Measurements from ENCODE around the gene CFAP46. TPM values are rescaled to one million over a fixed set of nuclear protein-coding genes. Genes with fewer than 3 reads are reported as not detected.

Gene CFAP46
- total RNA-seq, 1 experiment from 2014 or later: 3.3 TPM

DNA sequence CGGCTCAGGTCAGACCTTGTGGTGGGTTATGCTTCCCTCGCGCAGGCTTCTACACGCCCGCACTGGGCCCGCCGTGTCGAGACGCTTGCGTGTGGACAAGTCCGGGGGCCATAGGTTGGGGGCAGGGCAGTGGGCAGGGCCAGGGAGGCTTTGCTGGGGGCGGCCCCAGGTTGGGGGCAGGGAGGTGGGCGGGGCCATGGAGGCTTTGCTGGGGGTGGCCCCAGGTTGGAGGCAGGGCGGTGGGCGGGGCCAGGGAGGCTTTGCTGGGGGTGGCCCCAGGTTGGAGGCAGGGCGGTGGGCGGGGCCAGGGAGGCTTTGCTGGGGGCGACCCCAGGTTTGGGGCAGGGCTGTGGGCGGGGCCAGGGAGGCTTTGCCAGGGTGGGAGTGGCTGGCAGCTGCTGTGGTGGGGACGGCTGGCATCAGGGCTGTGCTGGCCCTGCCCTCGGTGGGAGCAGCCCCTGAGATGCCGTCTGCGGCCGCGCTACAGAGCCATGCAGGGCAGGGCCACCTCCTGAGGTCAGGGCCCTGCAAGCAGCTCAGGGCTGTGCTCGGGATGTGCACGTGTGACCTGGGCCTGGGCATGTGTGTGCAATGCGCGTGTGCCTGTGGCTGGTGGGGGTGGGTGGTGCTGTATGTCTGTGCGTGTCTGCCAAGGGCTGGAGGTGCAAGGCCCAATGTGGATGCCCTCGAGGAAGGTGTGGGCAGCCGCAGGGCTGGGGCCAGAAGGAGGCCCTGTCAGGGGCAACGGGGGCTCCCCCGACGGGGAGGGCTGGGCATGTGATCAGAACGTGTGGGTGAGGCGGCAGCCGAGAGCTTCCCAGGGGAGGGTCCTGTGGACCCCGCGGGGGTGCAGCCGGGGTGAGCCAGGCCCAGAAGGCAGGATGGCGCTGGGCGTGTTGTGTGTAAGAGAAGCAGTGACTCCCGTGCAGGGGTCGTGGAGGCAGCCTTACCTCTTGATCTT is 84.0 kb downstream of the CFAP46 start:
- Mint-ChIP-seq H3K4me1 (peaks cover 2% of the 10 kb centered on the region), H3K27ac (no peak overlapping the region), H3K36me3 (no peaks in the 10 kb centered on the region), H3K27me3 (ENCODE audit: low read depth) (no peaks in the 10 kb centered on the region), H3K4me3 (no peak overlapping the region), H3K9me3 (peaks cover 7% of the 10 kb centered on the region; the same call in 1 of the 2 replicates)
- DNase-seq (ENCODE audit: low spot score) (peak; percentile 61), ATAC-seq (peak; percentile 55)
- POLR2A ChIA-PET: no interaction called here
- CTCF ChIA-PET: no interaction called here
- TF ChIP-seq TEAD1 (CRISPR knock-in tag; IDR thresholded peaks at IDR 0.05) (no peak), SP1 (CRISPR knock-in tag; conservative IDR thresholded peaks at IDR 0.05) (peak; percentile 38; the same call in 1 of the 2 replicates)

DNA sequence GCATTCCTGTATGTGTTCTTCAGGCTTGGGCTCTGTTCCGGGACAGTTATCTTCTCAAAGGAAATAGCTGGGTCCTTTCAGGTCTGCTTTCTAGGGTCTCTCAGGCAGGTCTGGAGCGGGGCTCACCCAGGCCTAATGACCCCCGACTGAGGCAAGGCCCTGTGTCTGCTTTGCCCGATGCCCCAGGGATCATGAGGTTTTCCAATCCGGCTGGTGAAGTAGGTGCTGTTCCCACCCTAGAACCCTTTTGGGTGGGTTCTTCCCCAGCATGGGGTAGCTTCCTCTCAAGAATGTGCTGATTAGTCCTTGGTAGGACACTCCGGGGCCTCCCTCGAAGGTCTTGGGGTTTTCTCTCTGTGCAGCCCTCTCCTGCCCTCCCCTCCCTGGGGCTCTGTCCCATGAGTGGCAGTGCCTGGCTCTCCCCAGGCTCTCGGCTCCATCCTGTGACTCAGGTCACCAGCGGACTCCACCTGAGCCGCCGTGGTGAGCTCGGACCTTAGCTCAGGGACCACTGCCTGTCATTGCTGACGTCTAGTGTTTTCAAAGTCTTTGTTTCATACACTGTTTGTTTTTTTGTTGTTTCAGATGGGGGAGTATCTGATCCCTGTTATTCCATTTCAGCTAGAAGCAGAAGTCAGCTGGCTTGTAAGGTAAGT is 85.4 kb downstream of the CFAP46 start:
- H3K36me3 Mint-ChIP-seq: peaks cover 5% of the 10 kb centered on the region; the same call in 1 of the 2 replicates
- ChIA-PET CTCF (no interaction called here), POLR2A (no interaction called here)
- ATAC-seq: no peak
- TF ChIP-seq, protein P1, sequence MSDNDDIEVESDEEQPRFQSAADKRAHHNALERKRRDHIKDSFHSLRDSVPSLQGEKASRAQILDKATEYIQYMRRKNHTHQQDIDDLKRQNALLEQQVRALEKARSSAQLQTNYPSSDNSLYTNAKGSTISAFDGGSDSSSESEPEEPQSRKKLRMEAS (CRISPR knock-in tag; IDR thresholded peaks at IDR 0.05): no peak
- TF ChIP-seq NR3C1 (CRISPR knock-in tag; conservative IDR thresholded peaks at IDR 0.05; ENCODE audit: low read depth) (no peak), OVOL2 (CRISPR knock-in tag; IDR thresholded peaks at IDR 0.05; ENCODE audit: borderline replicate concordance) (no peak), NR2C2 (CRISPR knock-in tag; IDR thresholded peaks at IDR 0.05) (no peak), EMX1 (CRISPR knock-in tag; IDR thresholded peaks at IDR 0.05) (no peak)
- TF ChIP-seq, protein P2, sequence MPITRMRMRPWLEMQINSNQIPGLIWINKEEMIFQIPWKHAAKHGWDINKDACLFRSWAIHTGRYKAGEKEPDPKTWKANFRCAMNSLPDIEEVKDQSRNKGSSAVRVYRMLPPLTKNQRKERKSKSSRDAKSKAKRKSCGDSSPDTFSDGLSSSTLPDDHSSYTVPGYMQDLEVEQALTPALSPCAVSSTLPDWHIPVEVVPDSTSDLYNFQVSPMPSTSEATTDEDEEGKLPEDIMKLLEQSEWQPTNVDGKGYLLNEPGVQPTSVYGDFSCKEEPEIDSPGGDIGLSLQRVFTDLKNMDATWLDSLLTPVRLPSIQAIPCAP (CRISPR knock-in tag; IDR thresholded peaks at IDR 0.05): no peak
- TF ChIP-seq, protein P3, sequence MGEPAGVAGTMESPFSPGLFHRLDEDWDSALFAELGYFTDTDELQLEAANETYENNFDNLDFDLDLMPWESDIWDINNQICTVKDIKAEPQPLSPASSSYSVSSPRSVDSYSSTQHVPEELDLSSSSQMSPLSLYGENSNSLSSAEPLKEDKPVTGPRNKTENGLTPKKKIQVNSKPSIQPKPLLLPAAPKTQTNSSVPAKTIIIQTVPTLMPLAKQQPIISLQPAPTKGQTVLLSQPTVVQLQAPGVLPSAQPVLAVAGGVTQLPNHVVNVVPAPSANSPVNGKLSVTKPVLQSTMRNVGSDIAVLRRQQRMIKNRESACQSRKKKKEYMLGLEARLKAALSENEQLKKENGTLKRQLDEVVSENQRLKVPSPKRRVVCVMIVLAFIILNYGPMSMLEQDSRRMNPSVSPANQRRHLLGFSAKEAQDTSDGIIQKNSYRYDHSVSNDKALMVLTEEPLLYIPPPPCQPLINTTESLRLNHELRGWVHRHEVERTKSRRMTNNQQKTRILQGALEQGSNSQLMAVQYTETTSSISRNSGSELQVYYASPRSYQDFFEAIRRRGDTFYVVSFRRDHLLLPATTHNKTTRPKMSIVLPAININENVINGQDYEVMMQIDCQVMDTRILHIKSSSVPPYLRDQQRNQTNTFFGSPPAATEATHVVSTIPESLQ (CRISPR knock-in tag; IDR thresholded peaks at IDR 0.05): no peak
- TF ChIP-seq, protein P4, sequence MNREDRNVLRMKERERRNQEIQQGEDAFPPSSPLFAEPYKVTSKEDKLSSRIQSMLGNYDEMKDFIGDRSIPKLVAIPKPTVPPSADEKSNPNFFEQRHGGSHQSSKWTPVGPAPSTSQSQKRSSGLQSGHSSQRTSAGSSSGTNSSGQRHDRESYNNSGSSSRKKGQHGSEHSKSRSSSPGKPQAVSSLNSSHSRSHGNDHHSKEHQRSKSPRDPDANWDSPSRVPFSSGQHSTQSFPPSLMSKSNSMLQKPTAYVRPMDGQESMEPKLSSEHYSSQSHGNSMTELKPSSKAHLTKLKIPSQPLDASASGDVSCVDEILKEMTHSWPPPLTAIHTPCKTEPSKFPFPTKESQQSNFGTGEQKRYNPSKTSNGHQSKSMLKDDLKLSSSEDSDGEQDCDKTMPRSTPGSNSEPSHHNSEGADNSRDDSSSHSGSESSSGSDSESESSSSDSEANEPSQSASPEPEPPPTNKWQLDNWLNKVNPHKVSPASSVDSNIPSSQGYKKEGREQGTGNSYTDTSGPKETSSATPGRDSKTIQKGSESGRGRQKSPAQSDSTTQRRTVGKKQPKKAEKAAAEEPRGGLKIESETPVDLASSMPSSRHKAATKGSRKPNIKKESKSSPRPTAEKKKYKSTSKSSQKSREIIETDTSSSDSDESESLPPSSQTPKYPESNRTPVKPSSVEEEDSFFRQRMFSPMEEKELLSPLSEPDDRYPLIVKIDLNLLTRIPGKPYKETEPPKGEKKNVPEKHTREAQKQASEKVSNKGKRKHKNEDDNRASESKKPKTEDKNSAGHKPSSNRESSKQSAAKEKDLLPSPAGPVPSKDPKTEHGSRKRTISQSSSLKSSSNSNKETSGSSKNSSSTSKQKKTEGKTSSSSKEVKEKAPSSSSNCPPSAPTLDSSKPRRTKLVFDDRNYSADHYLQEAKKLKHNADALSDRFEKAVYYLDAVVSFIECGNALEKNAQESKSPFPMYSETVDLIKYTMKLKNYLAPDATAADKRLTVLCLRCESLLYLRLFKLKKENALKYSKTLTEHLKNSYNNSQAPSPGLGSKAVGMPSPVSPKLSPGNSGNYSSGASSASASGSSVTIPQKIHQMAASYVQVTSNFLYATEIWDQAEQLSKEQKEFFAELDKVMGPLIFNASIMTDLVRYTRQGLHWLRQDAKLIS (CRISPR knock-in tag; IDR thresholded peaks at IDR 0.05; ENCODE audit: borderline replicate concordance): no peak
- H3K27me3 Mint-ChIP-seq (ENCODE audit: low read depth): no peaks in the 10 kb centered on the region
- peaks cover 14% of the 10 kb centered on the region for H3K9me3 Mint-ChIP-seq
- no peak overlapping the region for H3K4me3 Mint-ChIP-seq
- H3K27ac Mint-ChIP-seq: no peak overlapping the region
- peaks cover 2% of the 10 kb centered on the region for H3K4me1 Mint-ChIP-seq
- DNase-seq (ENCODE audit: low spot score): peak; percentile 0

DNA sequence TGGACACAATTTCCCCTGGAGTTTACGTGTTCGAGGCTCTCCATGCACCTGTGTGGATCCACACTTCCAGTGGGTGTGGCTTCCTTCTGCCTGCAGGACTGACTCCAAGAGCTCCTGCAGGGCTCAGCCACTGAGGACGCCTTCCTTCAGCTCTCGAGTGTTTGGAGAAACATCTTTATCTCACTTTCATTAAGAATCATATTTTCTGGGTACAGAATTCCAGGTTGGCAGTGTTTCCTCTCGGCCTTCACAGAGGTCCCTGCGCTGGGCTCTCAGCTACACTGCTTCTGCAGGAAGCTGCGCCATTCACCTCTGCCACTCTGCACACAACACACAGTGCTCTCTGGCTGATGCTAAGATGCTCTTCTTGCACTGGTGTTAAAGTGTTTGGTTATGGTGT is 86.5 kb downstream of the CFAP46 start:
- CTCF ChIA-PET: no interaction called here
- no peak overlapping the region for H3K27ac Mint-ChIP-seq
- ATAC-seq: no peak
- POLR2A ChIA-PET: no interaction called here
- no peak overlapping the region for H3K4me3 Mint-ChIP-seq
- H3K4me1 Mint-ChIP-seq: peaks cover 2% of the 10 kb centered on the region
- H3K36me3 Mint-ChIP-seq: peaks cover 5% of the 10 kb centered on the region; the same call in 1 of the 2 replicates
- H3K9me3 Mint-ChIP-seq: peaks cover 14% of the 10 kb centered on the region
- no peaks in the 10 kb centered on the region for H3K27me3 Mint-ChIP-seq (ENCODE audit: low read depth)
- peak; percentile 5 for DNase-seq (ENCODE audit: low spot score)
- TF ChIP-seq ZNF317 (CRISPR knock-in tag; IDR thresholded peaks at IDR 0.05; ENCODE audit: borderline replicate concordance, low read depth) (no peak), MXD4 (CRISPR knock-in tag; IDR thresholded peaks at IDR 0.05; ENCODE audit: borderline replicate concordance) (no peak), MYBL2 (CRISPR knock-in tag; IDR thresholded peaks at IDR 0.05) (no peak), ZBTB21 (CRISPR knock-in tag; IDR thresholded peaks at IDR 0.05; ENCODE audit: borderline replicate concordance) (no peak), PRRX2 (CRISPR knock-in tag; IDR thresholded peaks at IDR 0.05) (no peak), CBFB (CRISPR knock-in tag; IDR thresholded peaks at IDR 0.05; ENCODE audit: low read depth) (no peak), NFYB (CRISPR knock-in tag; conservative IDR thresholded peaks at IDR 0.05; ENCODE audit: low read depth) (no peak), NR1H2 (CRISPR knock-in tag; IDR thresholded peaks at IDR 0.05) (no peak), FOXP1 (CRISPR knock-in tag; IDR thresholded peaks at IDR 0.05; ENCODE audit: borderline replicate concordance) (no peak), SMAD4 (CRISPR knock-in tag; IDR thresholded peaks at IDR 0.05) (no peak)
- TF ChIP-seq, protein P5, sequence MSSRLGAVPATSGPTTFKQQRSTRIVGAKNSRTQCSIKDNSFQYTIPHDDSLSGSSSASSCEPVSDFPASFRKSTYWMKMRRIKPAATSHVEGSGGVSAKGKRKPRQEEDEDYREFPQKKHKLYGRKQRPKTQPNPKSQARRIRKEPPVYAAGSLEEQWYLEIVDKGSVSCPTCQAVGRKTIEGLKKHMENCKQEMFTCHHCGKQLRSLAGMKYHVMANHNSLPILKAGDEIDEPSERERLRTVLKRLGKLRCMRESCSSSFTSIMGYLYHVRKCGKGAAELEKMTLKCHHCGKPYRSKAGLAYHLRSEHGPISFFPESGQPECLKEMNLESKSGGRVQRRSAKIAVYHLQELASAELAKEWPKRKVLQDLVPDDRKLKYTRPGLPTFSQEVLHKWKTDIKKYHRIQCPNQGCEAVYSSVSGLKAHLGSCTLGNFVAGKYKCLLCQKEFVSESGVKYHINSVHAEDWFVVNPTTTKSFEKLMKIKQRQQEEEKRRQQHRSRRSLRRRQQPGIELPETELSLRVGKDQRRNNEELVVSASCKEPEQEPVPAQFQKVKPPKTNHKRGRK (CRISPR knock-in tag; IDR thresholded peaks at IDR 0.05; ENCODE audit: borderline replicate concordance): no peak
